GM18873 (cell line): ENCODE results near the gene ART5.
"Not testable (repeated sequence)": the region's sequence is repeated elsewhere in the genome, so short reads cannot be mapped to it uniquely, and the experiment has no call there.

ENCODE experiments used
- ATAC-seq: cut with Tn5 transposase; IDR thresholded peaks from one replicate; pipeline ENCODE4 v1.9.1; 2021; ENCODE audit warnings: mild to moderate bottlenecking, moderate library complexity, moderate number of reproducible peaks; ENCODE audit not compliant: unreplicated experiment, low FRiP score

ART5 gene

DNA sequence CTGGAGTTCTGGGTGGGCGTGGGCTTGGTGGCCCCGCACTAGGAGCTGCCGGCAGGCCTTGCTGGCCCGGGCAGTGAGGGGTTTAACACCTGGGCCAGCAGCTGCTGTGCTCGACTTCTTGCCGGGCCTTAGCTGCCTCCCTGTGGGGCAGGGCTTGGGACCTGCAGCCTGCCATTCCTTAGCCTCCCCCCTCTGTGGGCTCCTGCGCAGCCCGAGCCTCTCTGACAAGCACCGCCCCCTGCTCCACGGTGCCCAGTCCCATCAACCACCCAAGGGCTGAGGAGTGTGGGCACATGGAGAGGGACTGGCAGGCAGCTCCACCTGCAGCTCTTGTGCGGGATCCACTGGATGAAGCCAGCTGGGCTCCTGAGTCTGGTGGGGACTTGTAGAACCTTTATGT is 53.0 kb downstream of the ART5 start:
- ATAC-seq: not testable (repeated sequence)
